Gastroesophageal sphincter (tissue), 4 donors: ENCODE measurements around the gene HMG20B. TPM values are rescaled to one million over a fixed set of nuclear protein-coding genes. Genes with fewer than 3 reads are reported as not detected.
"Not testable (repeated sequence)": the region's sequence is repeated elsewhere in the genome, so short reads cannot be mapped to it uniquely, and the experiment has no call there.

Experiments used
- ATAC-seq: fragments of 150-250 bp; one replicate; pipeline ENCODE4 v1.9.1; 2016; ENCODE audit warnings: mild to moderate bottlenecking, moderate library complexity
- H3K27ac ChIP-seq, 4 donors: fragments of 200-600 bp; sonication (generic) in 3 of 4; 1 replicate in 3 of 4; 2 replicates in 1 of 4; pipeline ENCODE4 v1.5.1; 2016 to 2019
- H3K27me3 ChIP-seq: fragments of 200-600 bp; sonication (generic); one replicate; pipeline ENCODE4 v1.5.1; 2019
- H3K36me3 ChIP-seq, 2 donors: fragments of 200-600 bp; sonication (generic); one replicate each; pipeline ENCODE4 v1.5.1; 2019; ENCODE audit warnings: control low read depth in 1 of 2
- H3K4me1 ChIP-seq, 3 donors: fragments of 200-600 bp; sonication (generic); 1 replicate in 2 of 3; 2 replicates in 1 of 3; pipeline ENCODE4 v1.5.1; 2016 to 2019; ENCODE audit warnings: control low read depth in 2 of 3
- H3K4me3 ChIP-seq, 2 donors: fragments of 200-600 bp; sonication (generic); one replicate each; pipeline ENCODE4 v1.5.1; 2019; ENCODE audit warnings: mild to moderate bottlenecking in 1 of 2, moderate library complexity in 1 of 2
- H3K9me3 ChIP-seq, 3 donors: fragments of 200-600 bp; sonication (generic); one replicate each; pipeline ENCODE4 v1.5.1; 2017 to 2019; ENCODE audit warnings: control low read depth in 2 of 3
- EP300 ChIP-seq: sonication (generic); formaldehyde crosslinking; IDR thresholded peaks from one replicate; pipeline ENCODE4 v1.6.1; 2017; ENCODE audit warnings: antibody characterized with exemption, mild to moderate bottlenecking
- POLR2A ChIP-seq, 2 donors: fragments of 450-650 bp; IDR thresholded peaks; one replicate each; pipeline ENCODE4 v1.6.1; 2017; ENCODE audit warnings: antibody characterized with exemption in 2 of 2, mild to moderate bottlenecking in 2 of 2, moderate library complexity in 1 of 2
- POLR2AphosphoS5 ChIP-seq: sonication (generic); formaldehyde crosslinking; IDR thresholded peaks from one replicate; pipeline ENCODE4 v1.6.1; 2017; ENCODE audit warnings: antibody characterized with exemption
- WGBS, 2 donors: methylation state at CpG; one replicate each; pipeline ENCODE4 v1.1.5; 2018; ENCODE audit warnings: low coverage in 1 of 2; 5-methylcytosine and 5-hydroxymethylcytosine counted together
- total RNA-seq, 4 donors: library from RNA; depleted of rRNA; stranded (reverse); fragments of >200 nt; gene quantifications; one replicate each; pipeline ENCODE4 v1.1.0, GENCODE V29; 2016
- TF ChIP-seq, protein P1 (sequence below), 4 experiments: fragments of 200-600 bp in 2 of 4; fragments of 450-650 bp in 2 of 4; sonication (generic) in 1 of 4; IDR thresholded peaks; one replicate each; pipeline ENCODE4 v1.5.1; 2017 to 2019; ENCODE audit warnings: antibody characterized with exemption in 4 of 4, mild to moderate bottlenecking in 2 of 4, moderate library complexity in 2 of 4

Gene HMG20B
- total RNA-seq, 4 donors from 2014 or later, result 106 to 203 (median 154) TPM

DNA sequence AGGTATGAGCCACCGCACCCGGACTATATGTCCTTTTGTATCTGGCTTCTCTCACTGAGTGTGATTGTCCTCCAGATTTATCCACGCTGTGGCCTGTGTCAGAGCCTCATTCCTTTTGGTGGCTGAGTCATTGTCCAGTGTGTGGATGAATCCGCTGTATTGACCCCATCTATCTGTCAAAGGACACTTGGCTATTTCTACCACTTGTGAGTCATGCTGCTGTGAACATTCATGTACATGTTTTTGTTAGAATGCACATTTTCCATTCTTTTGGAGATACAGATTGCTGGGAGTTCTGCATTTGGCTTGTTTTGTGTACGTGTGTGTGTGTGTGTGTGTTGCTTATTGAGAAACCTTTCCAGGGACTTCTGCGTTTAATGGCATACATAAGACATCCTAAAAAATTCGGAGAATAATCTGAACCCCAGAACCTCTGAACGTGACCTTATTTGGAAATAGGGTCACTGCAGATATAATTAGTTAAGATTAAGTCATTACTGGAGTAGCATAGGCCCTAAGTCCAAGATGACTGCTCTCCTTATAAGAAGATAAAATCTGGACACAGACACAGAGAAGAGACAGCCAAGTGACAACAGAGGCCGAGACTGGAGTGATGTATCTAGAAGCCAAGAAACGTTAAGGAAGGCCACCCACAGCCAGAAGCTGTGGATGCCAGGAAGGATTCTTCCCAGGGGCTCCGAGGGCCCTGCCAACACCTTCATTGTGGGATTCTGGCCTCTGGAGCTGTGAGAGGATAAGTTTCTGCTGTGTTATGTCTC lies 7.6 kb downstream of the HMG20B start:
- TF ChIP-seq EP300, result no peak
- peak; percentile 66 for TF ChIP-seq POLR2AphosphoS5

DNA sequence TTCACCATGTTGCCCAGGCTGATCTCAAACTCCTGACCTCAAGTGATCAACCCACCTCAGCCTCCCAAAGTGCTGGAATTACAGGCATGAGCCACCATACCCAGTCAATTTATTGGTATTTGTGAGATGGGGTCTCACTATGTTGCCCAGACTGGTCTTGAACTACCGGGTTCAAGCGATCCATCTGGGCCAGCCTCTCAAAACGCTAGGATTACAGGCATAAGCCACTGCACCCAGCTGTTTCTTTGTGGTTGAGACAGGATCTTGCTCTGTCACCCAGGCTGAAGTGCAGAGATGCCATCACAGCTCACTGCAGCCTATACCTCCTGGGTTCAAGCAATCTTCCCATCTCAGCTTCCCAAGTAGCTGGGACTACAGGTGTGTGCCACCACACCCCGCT lies 9.0 kb downstream of the HMG20B start:
- not testable (repeated sequence) for H3K9me3 ChIP-seq, ATAC-seq, H3K36me3 ChIP-seq, H3K4me3 ChIP-seq
- Histone ChIP-seq H3K4me1 (peaks cover 0 to 44% (median 10%) of the 10 kb centered on the region in 3 donors), H3K27ac (peak overlapping the region in 2 of 4 donors; percentile 80 to 83), H3K27me3 (peaks cover 20% of the 10 kb centered on the region)
- 80 to 100% methylated on average over 1 of the region's 4 CpGs for WGBS, 2 donors

More for the DNA sequence above, 7.6 kb downstream of the HMG20B start:
- peak; percentile 60 for ATAC-seq
- H3K4me1 ChIP-seq, result peaks cover 0 to 44% (median 9%) of the 10 kb centered on the region in 3 donors
- H3K4me3 ChIP-seq, result no peak overlapping the region
- no peaks in the 10 kb centered on the region for H3K9me3 ChIP-seq
- peaks cover 0 to 8% of the 10 kb centered on the region in 2 donors for H3K36me3 ChIP-seq
- WGBS, 2 donors, result 18 to 36% methylated on average over 7 to 11 of the region's 11 CpGs
- H3K27ac ChIP-seq, result peak overlapping the region in 3 of 4 donors; percentile 70 to 83 (median 80)
- H3K27me3 ChIP-seq, result peaks cover 9% of the 10 kb centered on the region

DNA sequence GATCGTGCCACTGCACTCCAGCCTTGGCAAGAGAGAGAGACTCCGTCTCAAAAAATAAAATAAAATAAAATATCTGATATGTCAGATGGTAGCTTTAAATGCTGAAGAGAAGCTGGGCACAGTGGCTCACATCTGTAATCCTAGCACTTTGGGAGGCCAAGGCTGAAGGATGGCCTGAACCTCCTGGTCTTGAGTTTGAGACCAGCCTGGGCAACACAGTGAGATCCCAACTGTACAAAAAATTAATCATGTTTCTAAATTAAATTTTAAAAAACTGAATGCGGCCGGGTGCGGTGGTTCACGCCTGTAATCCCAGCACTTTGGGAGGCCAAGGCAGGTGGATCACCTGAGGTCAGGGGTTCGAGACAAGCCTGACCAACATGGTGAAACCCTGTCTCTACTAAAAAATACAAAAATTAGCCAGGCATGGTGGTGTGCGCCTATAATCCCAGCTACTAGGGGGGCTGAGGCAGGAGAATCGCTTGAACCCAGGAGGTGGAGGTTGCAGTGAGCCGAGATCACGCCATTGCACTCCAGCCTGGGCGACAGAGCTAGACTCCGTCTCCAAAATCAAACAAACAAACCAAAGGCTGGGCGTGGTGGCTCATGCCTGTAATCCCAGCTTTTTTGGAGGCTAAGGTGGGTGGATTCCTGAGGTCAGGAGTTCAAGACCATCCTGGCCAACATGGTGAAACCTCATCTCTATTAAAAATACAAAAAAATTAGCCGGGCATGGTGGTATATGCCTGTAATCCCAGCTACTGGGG lies 11.5 kb downstream of the HMG20B start:
- Histone ChIP-seq H3K27me3 (peaks cover 20% of the 10 kb centered on the region), H3K4me1 (peaks cover 0 to 41% (median 10%) of the 10 kb centered on the region in 3 donors)
- 84 to 87% methylated on average over 9 to 15 of the region's 15 CpGs for WGBS, 2 donors
- not testable (repeated sequence) for H3K4me3 ChIP-seq, H3K9me3 ChIP-seq, H3K27ac ChIP-seq, H3K36me3 ChIP-seq, ATAC-seq

DNA sequence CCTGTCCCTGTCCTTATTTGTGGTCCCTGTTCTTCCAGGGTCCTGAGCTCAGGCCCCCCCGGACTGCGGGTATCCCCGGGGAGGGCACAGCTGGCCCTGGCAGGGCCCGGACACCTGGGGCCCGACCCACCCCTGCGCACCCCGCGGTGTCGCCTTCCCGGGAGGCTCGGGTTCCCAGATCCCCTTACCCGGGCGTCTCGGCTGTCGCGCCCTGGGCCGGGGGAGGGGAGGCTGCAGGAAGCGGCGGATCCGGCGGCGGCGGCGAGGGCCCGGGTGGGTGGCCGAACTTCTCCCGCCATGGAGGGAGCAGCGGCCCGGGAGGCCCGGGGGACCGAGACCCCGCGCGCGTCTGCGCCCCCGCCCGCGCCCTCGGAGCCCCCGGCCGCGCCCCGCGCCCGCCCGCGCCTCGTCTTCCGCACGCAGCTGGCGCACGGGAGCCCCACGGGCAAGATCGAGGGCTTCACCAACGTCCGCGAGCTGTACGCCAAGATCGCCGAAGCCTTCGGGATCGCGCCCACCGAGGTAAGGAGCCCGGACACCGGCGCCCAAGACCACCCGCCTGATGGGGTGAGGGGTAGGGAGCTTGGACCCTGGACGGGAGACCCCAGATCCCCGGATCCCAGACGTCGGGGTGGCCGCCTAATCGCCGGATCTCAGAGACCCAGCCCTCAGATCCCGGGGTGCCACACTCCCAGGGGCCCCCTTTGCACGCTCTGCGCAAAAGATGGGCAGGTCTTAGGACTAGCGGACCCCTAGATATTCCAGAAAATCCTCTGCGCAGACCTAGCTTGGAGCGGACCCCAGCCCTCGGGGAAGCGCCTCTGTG lies 12.8 kb downstream of the HMG20B start, which contains the start of gene GIPC3:
Gene GIPC3 (plus strand): TSS at position 178 of the 826 bp plus-strand sequence. CDS start 120 bp downstream, at position 298.
- peak within 1 kb of the TSS; percentile 5 to 50 for H3K4me3 ChIP-seq
- peak within 1 kb of the TSS in 3 of 4 donors; percentile 66 to 76 (median 74) for H3K27ac ChIP-seq
- no peaks in the 10 kb centered on the region for H3K9me3 ChIP-seq
- WGBS, 2 donors, result 0% methylated on average over 2 of the region's 84 CpGs; no CpG with 5 or more reads in 1 of the 2 donors
- TF ChIP-seq, protein P1, sequence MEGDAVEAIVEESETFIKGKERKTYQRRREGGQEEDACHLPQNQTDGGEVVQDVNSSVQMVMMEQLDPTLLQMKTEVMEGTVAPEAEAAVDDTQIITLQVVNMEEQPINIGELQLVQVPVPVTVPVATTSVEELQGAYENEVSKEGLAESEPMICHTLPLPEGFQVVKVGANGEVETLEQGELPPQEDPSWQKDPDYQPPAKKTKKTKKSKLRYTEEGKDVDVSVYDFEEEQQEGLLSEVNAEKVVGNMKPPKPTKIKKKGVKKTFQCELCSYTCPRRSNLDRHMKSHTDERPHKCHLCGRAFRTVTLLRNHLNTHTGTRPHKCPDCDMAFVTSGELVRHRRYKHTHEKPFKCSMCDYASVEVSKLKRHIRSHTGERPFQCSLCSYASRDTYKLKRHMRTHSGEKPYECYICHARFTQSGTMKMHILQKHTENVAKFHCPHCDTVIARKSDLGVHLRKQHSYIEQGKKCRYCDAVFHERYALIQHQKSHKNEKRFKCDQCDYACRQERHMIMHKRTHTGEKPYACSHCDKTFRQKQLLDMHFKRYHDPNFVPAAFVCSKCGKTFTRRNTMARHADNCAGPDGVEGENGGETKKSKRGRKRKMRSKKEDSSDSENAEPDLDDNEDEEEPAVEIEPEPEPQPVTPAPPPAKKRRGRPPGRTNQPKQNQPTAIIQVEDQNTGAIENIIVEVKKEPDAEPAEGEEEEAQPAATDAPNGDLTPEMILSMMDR (IDR thresholded peaks at IDR 0.05), result no peak
- TF ChIP-seq POLR2A (IDR thresholded peaks at IDR 0.05) (no peak), EP300 (no peak), POLR2AphosphoS5 (no peak)
- H3K4me1 ChIP-seq, result peaks cover 0 to 28% (median 10%) of the 10 kb centered on the region in 3 donors
- H3K36me3 ChIP-seq, result peaks cover 0 to 4% of the 10 kb centered on the region in 2 donors
- H3K27me3 ChIP-seq, result peaks cover 20% of the 10 kb centered on the region
- peak; percentile 21 for ATAC-seq

DNA sequence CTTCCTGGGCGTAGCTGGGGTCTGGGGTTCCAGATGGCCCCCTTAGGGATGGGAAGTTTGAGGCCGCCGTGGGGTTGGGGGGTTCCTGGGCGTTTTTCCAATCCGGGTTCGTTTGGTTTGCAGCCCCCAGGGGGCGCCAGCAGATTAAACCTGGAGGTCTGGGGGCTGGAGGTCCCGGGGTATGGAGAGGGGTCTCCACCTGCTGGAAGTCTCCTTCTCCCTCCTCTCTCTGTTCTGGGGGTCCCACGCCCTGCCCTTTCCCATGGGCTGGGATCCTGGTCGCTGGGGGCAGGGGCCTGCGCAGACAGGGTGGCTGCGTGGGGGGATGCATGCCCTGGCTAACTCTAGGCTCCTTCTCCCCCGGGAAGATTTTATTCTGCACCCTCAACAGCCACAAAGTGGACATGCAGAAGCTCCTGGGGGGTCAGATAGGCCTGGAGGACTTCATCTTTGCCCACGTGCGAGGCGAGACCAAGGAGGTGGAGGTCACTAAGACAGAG lies 13.4 kb downstream of the HMG20B start:
- Histone ChIP-seq H3K27ac (peak overlapping the region in 3 of 4 donors; percentile 66 to 76 (median 74)), H3K9me3 (no peaks in the 10 kb centered on the region), H3K4me1 (peaks cover 0 to 25% (median 10%) of the 10 kb centered on the region in 3 donors), H3K4me3 (peak overlapping the region; percentile 5 to 50), H3K36me3 (peaks cover 0 to 4% of the 10 kb centered on the region in 2 donors), H3K27me3 (peaks cover 20% of the 10 kb centered on the region)
- no peak for ATAC-seq
- no peak for TF ChIP-seq EP300
- TF ChIP-seq, protein P1 (IDR thresholded peaks at IDR 0.05), result peak in 3 of 4 experiments; percentile 42 to 76 (median 65)
- WGBS, 2 donors, result 6% methylated on average over 3 of the region's 16 CpGs; no CpG with 5 or more reads in 1 of the 2 donors
